Ishikawa (cell line): ENCODE data around the gene FRMD5.

Source experiments
- CEBPB ChIP-seq: IDR thresholded peaks from 2 replicates; pipeline ENCODE4 v1.6.1; 2012
- CREB1 ChIP-seq: IDR thresholded peaks from 2 replicates; pipeline ENCODE4 v1.6.1; 2012; ENCODE audit warnings: low read depth
- EGR1 ChIP-seq: IDR thresholded peaks from 2 replicates; pipeline ENCODE4 v1.6.1; 2012
- EP300 ChIP-seq: IDR thresholded peaks from 2 replicates; pipeline ENCODE4 v1.6.1; 2012; ENCODE audit warnings: borderline replicate concordance
- FOXM1 ChIP-seq: IDR thresholded peaks from 2 replicates; pipeline ENCODE4 v1.6.1; 2012; ENCODE audit warnings: low read depth, borderline replicate concordance
- NFIC ChIP-seq: IDR thresholded peaks from 2 replicates; pipeline ENCODE4 v1.6.1; 2012
- RAD21 ChIP-seq: IDR thresholded peaks from 2 replicates; pipeline ENCODE4 v1.6.1; 2012; ENCODE audit warnings: low read depth
- TAF1 ChIP-seq: IDR thresholded peaks from 2 replicates; pipeline ENCODE4 v1.6.1; 2012; ENCODE audit warnings: low read depth, mild to moderate bottlenecking
- TCF12 ChIP-seq: IDR thresholded peaks from 2 replicates; pipeline ENCODE4 v1.6.1; 2012; ENCODE audit warnings: low read depth
- TEAD4 ChIP-seq: IDR thresholded peaks from 2 replicates; pipeline ENCODE4 v1.6.1; 2012
- YY1 ChIP-seq: IDR thresholded peaks from 2 replicates; pipeline ENCODE4 v1.6.1; 2012; ENCODE audit warnings: low read depth
- ZBTB7A ChIP-seq: IDR thresholded peaks from 2 replicates; pipeline ENCODE4 v1.6.1; 2012; ENCODE audit warnings: low read depth
- TF ChIP-seq, protein P1 (sequence below): IDR thresholded peaks from 2 replicates; pipeline ENCODE4 v1.6.1; 2012
- TF ChIP-seq, protein P2 (sequence below): IDR thresholded peaks from 2 replicates; pipeline ENCODE4 v1.6.1; 2012; ENCODE audit warnings: low read depth, mild to moderate bottlenecking
- TF ChIP-seq, protein P3 (sequence below): IDR thresholded peaks from 2 replicates; pipeline ENCODE4 v1.6.1; 2012

FRMD5 gene

DNA sequence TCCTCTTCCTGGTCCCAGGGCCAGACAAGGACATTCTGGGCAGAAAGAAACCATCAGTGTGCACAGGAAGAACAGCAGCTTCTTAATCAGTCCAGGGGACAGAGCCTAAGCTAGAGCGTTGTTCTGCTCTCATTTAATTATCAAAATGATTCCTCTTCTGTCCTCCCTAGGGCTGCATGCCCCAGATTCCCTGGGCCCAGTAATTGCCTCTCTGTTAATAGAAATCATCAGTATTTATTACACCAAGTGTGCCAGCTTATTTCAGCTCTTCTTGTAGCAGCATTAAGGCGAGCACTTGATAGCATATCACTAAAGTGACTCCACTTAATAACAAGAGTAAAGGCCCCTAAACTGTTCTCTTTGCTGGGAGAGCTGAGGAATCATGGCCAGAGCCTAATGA, 296.2 kb downstream of the FRMD5 start:
- no peak for TF ChIP-seq YY1
- TF ChIP-seq, protein P1, sequence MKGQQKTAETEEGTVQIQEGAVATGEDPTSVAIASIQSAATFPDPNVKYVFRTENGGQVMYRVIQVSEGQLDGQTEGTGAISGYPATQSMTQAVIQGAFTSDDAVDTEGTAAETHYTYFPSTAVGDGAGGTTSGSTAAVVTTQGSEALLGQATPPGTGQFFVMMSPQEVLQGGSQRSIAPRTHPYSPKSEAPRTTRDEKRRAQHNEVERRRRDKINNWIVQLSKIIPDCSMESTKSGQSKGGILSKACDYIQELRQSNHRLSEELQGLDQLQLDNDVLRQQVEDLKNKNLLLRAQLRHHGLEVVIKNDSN: no peak
- TF ChIP-seq, protein P2, sequence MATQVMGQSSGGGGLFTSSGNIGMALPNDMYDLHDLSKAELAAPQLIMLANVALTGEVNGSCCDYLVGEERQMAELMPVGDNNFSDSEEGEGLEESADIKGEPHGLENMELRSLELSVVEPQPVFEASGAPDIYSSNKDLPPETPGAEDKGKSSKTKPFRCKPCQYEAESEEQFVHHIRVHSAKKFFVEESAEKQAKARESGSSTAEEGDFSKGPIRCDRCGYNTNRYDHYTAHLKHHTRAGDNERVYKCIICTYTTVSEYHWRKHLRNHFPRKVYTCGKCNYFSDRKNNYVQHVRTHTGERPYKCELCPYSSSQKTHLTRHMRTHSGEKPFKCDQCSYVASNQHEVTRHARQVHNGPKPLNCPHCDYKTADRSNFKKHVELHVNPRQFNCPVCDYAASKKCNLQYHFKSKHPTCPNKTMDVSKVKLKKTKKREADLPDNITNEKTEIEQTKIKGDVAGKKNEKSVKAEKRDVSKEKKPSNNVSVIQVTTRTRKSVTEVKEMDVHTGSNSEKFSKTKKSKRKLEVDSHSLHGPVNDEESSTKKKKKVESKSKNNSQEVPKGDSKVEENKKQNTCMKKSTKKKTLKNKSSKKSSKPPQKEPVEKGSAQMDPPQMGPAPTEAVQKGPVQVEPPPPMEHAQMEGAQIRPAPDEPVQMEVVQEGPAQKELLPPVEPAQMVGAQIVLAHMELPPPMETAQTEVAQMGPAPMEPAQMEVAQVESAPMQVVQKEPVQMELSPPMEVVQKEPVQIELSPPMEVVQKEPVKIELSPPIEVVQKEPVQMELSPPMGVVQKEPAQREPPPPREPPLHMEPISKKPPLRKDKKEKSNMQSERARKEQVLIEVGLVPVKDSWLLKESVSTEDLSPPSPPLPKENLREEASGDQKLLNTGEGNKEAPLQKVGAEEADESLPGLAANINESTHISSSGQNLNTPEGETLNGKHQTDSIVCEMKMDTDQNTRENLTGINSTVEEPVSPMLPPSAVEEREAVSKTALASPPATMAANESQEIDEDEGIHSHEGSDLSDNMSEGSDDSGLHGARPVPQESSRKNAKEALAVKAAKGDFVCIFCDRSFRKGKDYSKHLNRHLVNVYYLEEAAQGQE: no peak
- no peak for TF ChIP-seq RAD21
- no peak for TF ChIP-seq EGR1
- TF ChIP-seq EP300: no peak
- TF ChIP-seq FOXM1: no peak
- TF ChIP-seq TAF1: no peak
- no peak for TF ChIP-seq CREB1
- no peak for TF ChIP-seq NFIC
- TF ChIP-seq, protein P3, sequence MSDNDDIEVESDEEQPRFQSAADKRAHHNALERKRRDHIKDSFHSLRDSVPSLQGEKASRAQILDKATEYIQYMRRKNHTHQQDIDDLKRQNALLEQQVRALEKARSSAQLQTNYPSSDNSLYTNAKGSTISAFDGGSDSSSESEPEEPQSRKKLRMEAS: no peak
- TF ChIP-seq ZBTB7A: no peak

- no peak for TF ChIP-seq YY1
- no peak for TF ChIP-seq FOXM1
- TF ChIP-seq, protein P2: no peak
- no peak for TF ChIP-seq ZBTB7A
- no peak for TF ChIP-seq CREB1
- TF ChIP-seq EGR1: no peak
- TF ChIP-seq EP300: no peak
- TF ChIP-seq, protein P1: no peak
- TF ChIP-seq, protein P3: no peak
- no peak for TF ChIP-seq RAD21
- TF ChIP-seq NFIC: no peak
- no peak for TF ChIP-seq TAF1
- no peak for TF ChIP-seq CEBPB
- no peak for TF ChIP-seq TEAD4
- TF ChIP-seq TCF12: no peak
Observed at GRCh38 chr15:43896543-43896942, 298.5 kb downstream of the FRMD5 start.

DNA sequence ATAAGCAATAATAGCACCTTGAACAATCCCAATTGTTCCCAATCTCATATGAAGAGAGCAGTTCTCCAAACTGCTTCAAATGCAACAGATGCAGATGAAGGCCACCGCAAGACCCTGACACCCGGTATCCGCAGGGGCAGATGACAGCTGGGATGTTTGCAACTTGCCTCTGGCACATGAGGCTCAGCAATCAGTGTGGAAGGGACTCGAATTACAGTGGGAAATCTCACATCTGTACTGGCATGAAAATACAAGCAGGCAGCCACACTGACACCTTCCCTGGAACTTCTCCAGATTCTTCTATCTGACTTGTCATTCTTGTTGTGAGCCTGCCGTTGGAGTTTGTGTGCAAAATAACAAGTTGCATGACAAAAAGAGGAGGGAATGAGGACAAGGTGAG, 299.5 kb downstream of the FRMD5 start:
- no peak for TF ChIP-seq FOXM1
- TF ChIP-seq, protein P2: no peak
- no peak for TF ChIP-seq EP300
- no peak for TF ChIP-seq NFIC
- no peak for TF ChIP-seq CEBPB
- no peak for TF ChIP-seq RAD21

GRCh38 chr15:43893956-43894355, 301.1 kb downstream of the FRMD5 start:
- TF ChIP-seq, protein P2: no peak
- no peak for TF ChIP-seq RAD21
- no peak for TF ChIP-seq YY1
- TF ChIP-seq CEBPB: no peak
- TF ChIP-seq EGR1: no peak
- TF ChIP-seq FOXM1: no peak
- no peak for TF ChIP-seq ZBTB7A
- TF ChIP-seq, protein P3: no peak
- TF ChIP-seq TCF12: no peak
- no peak for TF ChIP-seq TAF1
- no peak for TF ChIP-seq EP300
- TF ChIP-seq NFIC: no peak
- TF ChIP-seq TEAD4: no peak
- TF ChIP-seq CREB1: no peak
- TF ChIP-seq, protein P1: no peak
